K562 (cell line): ENCODE measurements around the gene DPM2. TPM values are rescaled to one million over a fixed set of nuclear protein-coding genes. Genes with fewer than 3 reads are reported as not detected.

Source experiments
- CREM ChIP-seq: IDR thresholded peaks from 2 replicates; pipeline ENCODE4 v1.6.1; 2014; ENCODE audit warnings: antibody characterized with exemption, low read depth
- DDX20 ChIP-seq: fragments of 450-650 bp; IDR thresholded peaks from 2 replicates; pipeline ENCODE4 v1.6.1; 2016; ENCODE audit warnings: missing genetic modification characterization, low read depth, mild to moderate bottlenecking, missing compliant biosample characterization, moderate library complexity
- DIDO1 ChIP-seq: fragments of 450-650 bp; IDR thresholded peaks from 2 replicates; pipeline ENCODE4 v1.6.1; 2016; ENCODE audit warnings: low read depth, missing biosample characterization, missing genetic modification characterization
- DLX4 ChIP-seq: fragments of 250-450 bp; sonication (Bioruptor Pico); IDR thresholded peaks from 2 replicates; pipeline ENCODE4 v1.6.1; 2021; ENCODE audit warnings: mild to moderate bottlenecking
- ETS1 ChIP-seq: conservative IDR thresholded peaks from 2 replicates; pipeline ENCODE4 v1.6.1; 2011; ENCODE audit warnings: low read depth, mild to moderate bottlenecking, low read length; ENCODE audit not compliant: control insufficient read depth
- FOXP1 ChIP-seq: sonication (generic); formaldehyde crosslinking; IDR thresholded peaks from 2 replicates; pipeline ENCODE4 v1.8.0; 2022; ENCODE audit warnings: mild to moderate bottlenecking, missing genetic modification reagents
- HINFP ChIP-seq: fragments of 450-650 bp; conservative IDR thresholded peaks from 2 replicates; pipeline ENCODE4 v1.6.1; 2016; ENCODE audit warnings: missing genetic modification characterization, low read depth, mild to moderate bottlenecking, control low read depth, missing compliant biosample characterization
- MAFG ChIP-seq: fragments of 450-650 bp; conservative IDR thresholded peaks from 2 replicates; pipeline ENCODE4 v1.6.1; 2016; ENCODE audit warnings: missing genetic modification characterization, missing compliant biosample characterization
- NFIX ChIP-seq: fragments of 250-450 bp; sonication (Bioruptor Pico); IDR thresholded peaks from 2 replicates; pipeline ENCODE4 v1.4.0; 2020; ENCODE audit warnings: low read depth, mild to moderate bottlenecking, moderate library complexity
- PATZ1 ChIP-seq: fragments of 250-450 bp; sonication (Bioruptor Pico); IDR thresholded peaks from 2 replicates; pipeline ENCODE4 v1.5.0; 2020; ENCODE audit warnings: mild to moderate bottlenecking, borderline replicate concordance
- POLR2AphosphoS5 ChIP-seq: IDR thresholded peaks from 2 replicates; pipeline ENCODE4 v1.6.1; 2011; ENCODE audit warnings: mild to moderate bottlenecking, low read depth, low read length, moderate library complexity; ENCODE audit not compliant: control insufficient read depth, insufficient read depth
- SP1 ChIP-seq: sonication (generic); formaldehyde crosslinking; IDR thresholded peaks from 2 replicates; pipeline ENCODE4 v1.8.1; 2022; ENCODE audit warnings: mild to moderate bottlenecking, missing genetic modification reagents
- ZBTB33 ChIP-seq: sonication (generic); formaldehyde crosslinking; IDR thresholded peaks from 2 replicates; pipeline ENCODE4 v1.8.1; 2023; ENCODE audit warnings: mild to moderate bottlenecking, missing genetic modification reagents
- ZBTB7A ChIP-seq: IDR thresholded peaks from 2 replicates; pipeline ENCODE4 v1.6.1; 2011; ENCODE audit warnings: low read depth, mild to moderate bottlenecking, low read length, moderate library complexity, borderline replicate concordance; ENCODE audit not compliant: control insufficient read depth
- ZFP36 ChIP-seq: fragments of 150-350 bp; IDR thresholded peaks from 2 replicates; pipeline ENCODE4 v1.6.1; 2018; ENCODE audit warnings: low read length, low read depth; ENCODE audit not compliant: partially characterized antibody
- ZKSCAN8 ChIP-seq: fragments of 200-800 bp; sonication (Bioruptor generic); IDR thresholded peaks from 2 replicates; pipeline ENCODE4 v1.6.1; 2016; ENCODE audit warnings: missing genetic modification characterization, missing compliant biosample characterization
- ZNF165 ChIP-seq: fragments of 250-450 bp; sonication (Bioruptor Pico); IDR thresholded peaks from 2 replicates; pipeline ENCODE4 v1.4.0; 2020; ENCODE audit warnings: borderline replicate concordance
- ZNF511 ChIP-seq: sonication (generic); formaldehyde crosslinking; IDR thresholded peaks from 2 replicates; pipeline ENCODE4 v1.8.0; 2022; ENCODE audit warnings: mild to moderate bottlenecking, missing genetic modification reagents
- polyA plus RNA-seq, 8 experiments: library from polyadenylated mRNA; depleted of rRNA in 4 of 8; stranded (reverse) in 5 of 8; unstranded in 3 of 8; fragments of >200 nt; fragmentation: Nextera tagmentation in 2 of 8; fragmentation: Illumina TruSeq in 1 of 8; extraction: Ambion mirVana in 2 of 8; extraction: Trizol in 1 of 8; gene quantifications; 2 replicates each; pipeline versions ENCODE4 v1.2.1 to v1.2.3, GENCODE V29; 2011 to 2014; ENCODE audit warnings: inconsistent platforms in 1 of 8, missing spikeins in 1 of 8
- total RNA-seq, 7 experiments: library from RNA; depleted of rRNA in 6 of 7; stranded (reverse); fragments of >200 nt in 6 of 7; fragmentation: Illumina TruSeq in 2 of 7; extraction: Trizol in 2 of 7; gene quantifications; 2 replicates each; pipeline versions ENCODE4 v1.2.1 to v1.2.3, GENCODE V29; 2011 to 2021; ENCODE audit warnings: low replicate concordance in 1 of 7

The DPM2 gene
- total and polyA plus RNA-seq, 9 of the 15 experiments (the other 6 are each of a cell fraction or from before 2014, with no cell fraction given): 43.5 to 126 (median 71.1) TPM

GRCh38 chr9:127930231-127931091 is 7.2 kb downstream of the DPM2 start, which contains the start of gene PIP5KL1 (continued):
- TF ChIP-seq HINFP (tag) (peak; percentile 94), DIDO1 (tag) (no peak), ZNF511 (no peak; the same call in 1 of the 2 replicates), SP1 (CRISPR knock-in tag) (peak; percentile 96), ETS1 (peak; percentile 73; the same call in 1 of the 2 replicates), MAFG (tag) (no peak), CREM (peak; percentile 11; the same call in 1 of the 2 replicates), ZBTB7A (peak; percentile 66; the same call in 1 of the 2 replicates), FOXP1 (CRISPR knock-in tag) (no peak), DDX20 (tag) (no peak), ZNF165 (CRISPR knock-in tag) (no peak), DLX4 (CRISPR knock-in tag) (no peak), NFIX (CRISPR knock-in tag) (no peak), PATZ1 (0 out of 2 replicates have a peak, but pooled peaks have one; percentile 21), ZFP36 (no peak), POLR2AphosphoS5 (peak; percentile 36; the same call in 1 of the 2 replicates), ZBTB33 (CRISPR knock-in tag) (peak; percentile 37; the same call in 1 of the 2 replicates), ZKSCAN8 (CRISPR knock-in tag) (no peak)
